Pancreas (tissue), 10 donors: Measurements from ENCODE around the gene AGFG2. TPM values are rescaled to one million over a fixed set of nuclear protein-coding genes. Genes with fewer than 3 reads are reported as not detected.
"Not testable (repeated sequence)": the region's sequence is repeated elsewhere in the genome, so short reads cannot be mapped to it uniquely, and the experiment has no call there.

Experiments used
- ATAC-seq, 4 donors: fragments of 200-7000 bp; cut with Tn5 transposase; one replicate each; pipeline versions ENCODE4 v1.8.0 to v1.9.1; 2020; ENCODE audit warnings: mild to moderate bottlenecking in 4 of 4, moderate library complexity in 4 of 4
- DNase-seq, 6 donors: peaks; one replicate each; pipeline ENCODE4 v3.0.0-alpha.2; 2020
- FAIRE-seq: peaks from 2 replicates; lab custom pipeline; 2012; peaks lifted over from hg19 to GRCh38; lab: Jason Lieb, UNC
- H3K27ac ChIP-seq, 4 donors: fragments of 200-600 bp; sonication (generic); 1 replicate in 3 of 4; 2 replicates in 1 of 4; pipeline versions ENCODE4 v1.5.0 to v1.8.0; 2020
- H3K27me3 ChIP-seq, 4 donors: fragments of 200-600 bp; one replicate each; pipeline ENCODE4 v1.8.0; 2021
- H3K36me3 ChIP-seq, 3 donors: fragments of 200-600 bp; sonication (generic) in 1 of 3; one replicate each; pipeline versions ENCODE4 v1.5.0 to v1.8.0; 2020 to 2021
- H3K4me1 ChIP-seq, 3 donors: fragments of 200-600 bp; one replicate each; pipeline ENCODE4 v1.8.0; 2021
- H3K4me3 ChIP-seq, 4 donors: fragments of 200-600 bp; sonication (generic) in 2 of 4; one replicate each; pipeline versions ENCODE4 v1.5.0 to v1.8.0; 2020 to 2021
- H3K9me3 ChIP-seq, 4 donors: fragments of 200-600 bp; one replicate each; pipeline ENCODE4 v1.8.0; 2021
- CTCF ChIP-seq, 4 donors: fragments of 200-600 bp; sonication (generic) in 3 of 4; IDR thresholded peaks; one replicate each; pipeline versions ENCODE4 v1.5.0 to v1.8.0; 2021; ENCODE audit warnings: antibody characterized with exemption in 4 of 4
- WGBS, 2 donors: extraction: QIAGEN DNeasy Blood & Tissue Kit; methylation state at CpG; one replicate each; pipeline ENCODE4 v1.1.7; 2013; 5-methylcytosine and 5-hydroxymethylcytosine counted together
- intact Hi-C, 3 donors: fragments of 100-400 bp; cut with DNase I; formaldehyde crosslinking; loops; one replicate each; pipeline versions ENCODE4 v1.11.1 to v1.14.2; 2022
- polyA plus RNA-seq, 2 donors: library from polyadenylated mRNA; stranded (reverse); fragments of 200-250 nt; gene quantifications; one replicate each; pipeline ENCODE4 v1.2.3, GENCODE V29; 2013
- total RNA-seq, 6 donors: library from RNA; stranded (reverse); fragmentation: NEBNext Ultra II Directional in 4 of 6; extraction: Animal tissue kit (Norgen Biotek cat#: 25700) in 4 of 6; gene quantifications; one replicate each; pipeline versions ENCODE4 v1.2.1 to v1.2.4, GENCODE V29; 2021 to 2023
- donor health status: healthy with polysubstance abuse.
- donor health status: DM: no; HTN: no; CAD: no; lungs with moderate emphysema.
- donor health status: DM: no; HTN: no; CAD: no.
- donor health status: control.
- donor health status: control.
- donor health status: Bipolar disorder and iron deficiency.
- donor health status: DM: yes; HTN: yes; CAD: no.
- donor health status: DM: no; HTN: no; CAD: no.
- donor health status: DM: no; HTN: no; CAD: no.
- donor health status: DM: yes; HTN: yes; CAD: no.

The AGFG2 gene
- total and polyA plus RNA-seq, 8 donors, result 13.6 to 41.0 (median 24.6) TPM

DNA sequence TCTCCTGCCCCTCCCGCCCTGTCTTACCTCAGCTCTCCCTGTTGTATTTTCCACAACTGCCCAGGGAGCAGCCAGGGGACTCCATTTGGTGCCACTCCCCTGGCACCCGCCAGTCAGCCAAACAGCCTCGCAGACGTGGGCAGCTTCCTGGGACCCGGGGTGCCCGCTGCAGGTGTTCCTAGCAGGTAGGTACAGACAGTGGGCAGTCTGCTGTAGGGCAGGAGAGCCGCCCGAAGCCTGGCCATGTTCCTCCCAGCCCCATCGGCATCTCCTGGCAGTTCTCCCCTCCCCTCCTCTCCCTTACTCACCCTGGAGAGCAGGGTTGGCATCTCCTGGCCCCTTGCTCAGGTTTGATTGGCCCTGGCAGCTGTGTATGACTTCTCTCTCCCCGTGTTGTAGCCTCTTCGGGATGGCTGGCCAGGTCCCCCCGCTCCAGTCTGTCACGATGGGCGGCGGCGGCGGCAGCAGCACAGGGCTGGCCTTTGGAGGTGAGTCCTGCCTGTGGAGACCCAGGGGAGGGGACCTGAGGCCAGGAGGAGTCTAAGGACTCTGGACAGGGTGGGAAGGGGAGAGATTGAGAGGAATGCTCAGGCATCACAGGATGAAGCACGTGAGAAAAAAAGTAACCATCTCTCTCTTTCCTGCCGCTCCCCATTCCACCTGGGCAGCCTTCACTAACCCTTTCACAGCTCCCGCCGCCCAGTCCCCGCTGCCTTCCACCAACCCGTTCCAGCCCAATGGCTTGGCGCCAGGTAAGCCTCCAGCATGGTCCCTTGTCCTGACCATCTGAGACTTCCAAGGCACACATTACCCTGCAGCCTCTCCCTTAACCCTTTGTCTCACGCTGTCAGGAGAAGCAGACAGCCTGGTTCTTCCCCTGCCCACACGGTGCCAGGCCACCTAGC, 23.4 kb downstream of the AGFG2 start:
- peaks cover 2 to 11% (median 10%) of the 10 kb centered on the region in 3 donors for H3K4me1 ChIP-seq
- WGBS, 2 donors, result 87 to 88% methylated on average over 26 of the region's 26 CpGs
- TF ChIP-seq CTCF (IDR thresholded peaks at IDR 0.05), result no peak
- peaks cover 0 to 5% (median 4%) of the 10 kb centered on the region in 3 donors for H3K36me3 ChIP-seq
- intact Hi-C loops, result loop anchor here in 2 of 3 donors (5.0 to 10.0 kb wide), 4 partner anchors 90 to 130 kb away; partner anchors contain the start of gene GIGYF1 (in 1 of the 2)
- ATAC-seq, result no peak
- no peak for FAIRE-seq
- no peaks in the 10 kb centered on the region for H3K27me3 ChIP-seq
- H3K27ac ChIP-seq, result no peak overlapping the region
- DNase-seq, result peak in 2 of 6 donors; percentile 52 to 80
- H3K9me3 ChIP-seq, result no peaks in the 10 kb centered on the region
- no peak overlapping the region for H3K4me3 ChIP-seq

- no peak overlapping the region for H3K4me3 ChIP-seq
- ATAC-seq, result no peak
- peaks cover 7 to 18% (median 17%) of the 10 kb centered on the region in 3 donors for H3K4me1 ChIP-seq
- peaks cover 0 to 4% (median 0%) of the 10 kb centered on the region in 3 donors for H3K36me3 ChIP-seq
- no peak for TF ChIP-seq CTCF (IDR thresholded peaks at IDR 0.05)
- no peak for FAIRE-seq
- DNase-seq, result peak in 2 of 6 donors; percentile 15 to 33
- H3K27me3 ChIP-seq, result no peaks in the 10 kb centered on the region
- WGBS, 2 donors, result 88 to 95% methylated on average over 8 of the region's 8 CpGs
- no peak overlapping the region for H3K27ac ChIP-seq
- intact Hi-C loops, result loop anchor here in 2 of 3 donors (5.0 to 10.0 kb wide), 4 partner anchors 91 to 129 kb away; partner anchors contain the start of gene GIGYF1 (in 1 of the 2)
- H3K9me3 ChIP-seq, result no peaks in the 10 kb centered on the region
Measured at GRCh38 chr7:100563100-100563564, 24.1 kb downstream of the AGFG2 start.

DNA sequence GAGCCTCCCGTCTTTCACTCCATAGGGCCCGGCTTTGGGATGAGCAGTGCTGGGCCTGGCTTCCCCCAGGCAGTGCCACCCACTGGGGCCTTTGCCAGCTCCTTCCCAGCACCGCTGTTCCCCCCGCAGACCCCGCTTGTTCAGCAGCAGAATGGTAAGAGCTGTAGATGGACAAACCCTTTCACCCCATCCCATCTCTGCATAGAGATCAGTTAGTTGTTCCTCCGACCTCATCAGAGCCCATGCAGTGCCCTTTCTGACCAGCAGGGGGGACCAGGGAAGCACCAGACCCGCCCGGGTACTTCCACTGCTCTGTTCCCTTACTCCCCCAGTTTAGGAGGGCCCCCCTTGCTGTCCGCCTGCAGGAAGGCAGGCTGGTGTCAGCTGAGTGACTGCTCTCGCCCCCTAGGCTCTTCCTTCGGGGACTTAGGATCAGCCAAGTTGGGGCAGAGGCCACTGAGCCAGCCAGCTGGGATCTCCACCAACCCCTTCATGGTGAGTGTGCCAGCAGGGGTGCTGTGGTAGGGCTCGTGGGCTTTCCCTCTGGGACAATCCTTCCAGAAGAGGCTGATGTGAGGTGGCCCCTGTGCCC, 24.9 kb downstream of the AGFG2 start:
- Histone ChIP-seq H3K27me3 (no peaks in the 10 kb centered on the region), H3K9me3 (no peaks in the 10 kb centered on the region), H3K4me1 (peaks cover 11 to 25% (median 19%) of the 10 kb centered on the region in 3 donors), H3K27ac (no peak overlapping the region), H3K36me3 (peaks cover 0 to 4% (median 0%) of the 10 kb centered on the region in 3 donors), H3K4me3 (no peak overlapping the region)
- peak; percentile 66 to 96 (median 85) for DNase-seq
- 31 to 37% methylated on average over 12 of the region's 12 CpGs for WGBS, 2 donors
- TF ChIP-seq CTCF (IDR thresholded peaks at IDR 0.05), result peak; percentile 80 to 98 (median 92)
- peak; percentile 32 to 58 (median 50) for ATAC-seq
- intact Hi-C loops, result loop anchor here in 2 of 3 donors (5.0 to 10.0 kb wide), 4 partner anchors 92 to 128 kb away; partner anchors contain the start of gene GIGYF1 (in 1 of the 2)
- no peak for FAIRE-seq

DNA sequence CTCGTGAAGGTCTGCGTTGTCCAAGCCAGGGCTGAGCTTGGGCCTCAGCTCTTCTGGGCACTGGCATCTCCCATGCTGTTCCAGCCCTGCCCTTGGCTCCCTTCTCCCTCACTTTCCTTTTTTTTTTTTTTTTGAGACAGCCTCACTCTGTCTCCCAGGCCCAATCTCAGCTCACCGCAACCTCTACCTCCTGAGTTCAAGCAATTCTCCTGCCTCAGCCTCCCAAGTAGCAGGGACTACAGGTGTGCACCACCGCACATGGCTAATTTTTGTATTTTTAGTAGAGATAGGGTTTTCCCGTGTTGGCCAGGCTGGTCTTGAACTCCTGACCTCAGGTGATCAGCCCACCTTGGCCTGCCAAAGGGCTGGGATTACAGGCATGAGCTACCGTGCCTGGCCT, 25.4 kb downstream of the AGFG2 start:
- 85 to 86% methylated on average over 6 of the region's 6 CpGs for WGBS, 2 donors
- not testable (repeated sequence) for H3K27me3 ChIP-seq, ATAC-seq, FAIRE-seq, DNase-seq, H3K36me3 ChIP-seq, H3K9me3 ChIP-seq, H3K4me3 ChIP-seq, H3K27ac ChIP-seq
- H3K4me1 ChIP-seq, result peaks cover 13 to 23% (median 17%) of the 10 kb centered on the region in 3 donors
- intact Hi-C loops, result loop anchor here in 2 of 3 donors (5.0 to 10.0 kb wide), 4 partner anchors 92 to 128 kb away; partner anchors contain the start of gene GIGYF1 (in 1 of the 2)

DNA sequence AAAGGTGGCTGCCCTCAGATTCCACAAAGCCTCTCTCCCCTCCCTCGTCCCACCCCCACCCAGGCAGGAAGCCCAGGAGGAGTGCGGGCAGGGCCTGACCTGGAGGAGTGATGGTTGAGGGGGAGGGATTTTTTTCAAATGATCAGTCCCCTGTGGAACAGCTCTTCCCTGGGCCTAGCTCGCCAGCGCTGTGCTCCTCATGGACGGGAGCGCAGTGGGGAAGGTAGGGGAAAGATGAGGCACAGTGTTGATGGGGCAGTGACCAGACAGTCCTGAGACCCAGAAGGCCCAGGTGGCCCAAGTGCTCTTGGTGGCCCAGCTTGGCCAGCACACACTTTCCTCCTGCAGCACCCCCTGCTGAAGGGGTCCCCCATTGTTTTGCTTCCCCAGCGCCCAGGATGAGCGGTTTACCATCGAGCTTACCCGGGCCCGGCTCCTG, 26.1 kb downstream of the AGFG2 start:
- ATAC-seq (no peak), DNase-seq (peak in 2 of 6 donors; percentile 16 to 31), FAIRE-seq (no peak)
- WGBS, 2 donors, result 93 to 97% methylated on average over 11 of the region's 11 CpGs
- H3K36me3 ChIP-seq, result peaks cover 0 to 4% (median 0%) of the 10 kb centered on the region in 3 donors
- H3K9me3 ChIP-seq, result no peaks in the 10 kb centered on the region
- H3K4me1 ChIP-seq, result peaks cover 20 to 24% (median 20%) of the 10 kb centered on the region in 3 donors
- H3K4me3 ChIP-seq, result no peak overlapping the region
- intact Hi-C loops, result loop anchor here in 1 of 3 donors (10.0 kb wide), 1 partner anchor 120 kb away; no protein-coding TSS in a partner anchor
- H3K27me3 ChIP-seq, result no peaks in the 10 kb centered on the region
- TF ChIP-seq CTCF (IDR thresholded peaks at IDR 0.05), result no peak
- H3K27ac ChIP-seq, result no peak overlapping the region
